Fibroblast of upper back skin (primary cell): ENCODE measurements around the gene CCDC86.

Experiments
- DNase-seq: peaks from one replicate; pipeline ENCODE4 v3.0.0-alpha.2; 2013

CCDC86 gene

GRCh38 chr11:60854140-60854846 lies 12.4 kb downstream of the CCDC86 start:
- no peak for DNase-seq

GRCh38 chr11:60854847-60855725 lies 13.2 kb downstream of the CCDC86 start:
- no peak for DNase-seq

- DNase-seq = peak; percentile 18
Observed at GRCh38 chr11:60855726-60856633, 14.1 kb downstream of the CCDC86 start, which contains the start of gene PTGDR2. TSS of gene PTGDR2 (minus strand) at chr11:60855950. CDS start at chr11:60853722, 2,228 bp downstream.

- DNase-seq = no peak
Observed at GRCh38 chr11:60857378-60858232, 15.7 kb downstream of the CCDC86 start.

- DNase-seq = no peak
Observed at GRCh38 chr11:60858236-60858635, 16.3 kb downstream of the CCDC86 start.

GRCh38 chr11:60858731-60859464 lies 17.0 kb downstream of the CCDC86 start:
- no peak for DNase-seq

GRCh38 chr11:60859616-60860250 lies 17.8 kb downstream of the CCDC86 start:
- DNase-seq = no peak

- peak; percentile 56 for DNase-seq
Observed at GRCh38 chr11:60860943-60861342, 19.0 kb downstream of the CCDC86 start.

GRCh38 chr11:60862171-60862570 lies 20.3 kb downstream of the CCDC86 start:
- no peak for DNase-seq

- no peak for DNase-seq
Observed at GRCh38 chr11:60863550-60864521, 21.9 kb downstream of the CCDC86 start.

DNA sequence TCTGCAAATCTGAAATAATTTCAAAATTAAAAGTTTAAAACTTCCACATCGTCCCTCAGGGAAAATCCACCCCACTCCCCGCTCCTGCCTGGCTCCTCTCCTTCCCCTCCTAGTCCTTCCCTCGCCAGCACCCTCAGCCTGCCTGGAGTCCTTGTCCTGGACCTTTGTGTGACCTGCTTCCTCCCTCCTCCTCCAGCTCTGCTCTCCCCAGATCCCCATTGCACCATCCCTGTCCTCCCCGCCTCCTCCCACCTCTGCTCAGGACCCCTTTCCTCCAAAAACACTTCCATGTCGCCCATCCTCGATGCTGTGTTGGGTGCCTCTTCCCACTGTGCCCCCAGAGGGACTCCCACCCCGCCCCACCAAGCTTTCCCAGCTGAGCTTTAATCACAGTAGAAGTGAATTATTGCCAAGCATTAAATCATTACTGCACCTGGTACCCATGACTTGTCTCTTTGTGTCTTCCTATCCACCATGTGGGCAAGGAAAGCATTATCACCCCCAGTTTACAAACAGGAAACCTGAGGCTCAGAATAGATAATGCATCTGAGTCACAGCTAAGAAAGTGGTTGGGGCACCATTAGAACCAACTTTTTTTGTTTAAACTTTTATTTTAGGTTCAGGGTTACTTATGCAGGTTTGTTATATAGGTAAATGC lies 23.1 kb downstream of the CCDC86 start:
- DNase-seq = no peak

DNA sequence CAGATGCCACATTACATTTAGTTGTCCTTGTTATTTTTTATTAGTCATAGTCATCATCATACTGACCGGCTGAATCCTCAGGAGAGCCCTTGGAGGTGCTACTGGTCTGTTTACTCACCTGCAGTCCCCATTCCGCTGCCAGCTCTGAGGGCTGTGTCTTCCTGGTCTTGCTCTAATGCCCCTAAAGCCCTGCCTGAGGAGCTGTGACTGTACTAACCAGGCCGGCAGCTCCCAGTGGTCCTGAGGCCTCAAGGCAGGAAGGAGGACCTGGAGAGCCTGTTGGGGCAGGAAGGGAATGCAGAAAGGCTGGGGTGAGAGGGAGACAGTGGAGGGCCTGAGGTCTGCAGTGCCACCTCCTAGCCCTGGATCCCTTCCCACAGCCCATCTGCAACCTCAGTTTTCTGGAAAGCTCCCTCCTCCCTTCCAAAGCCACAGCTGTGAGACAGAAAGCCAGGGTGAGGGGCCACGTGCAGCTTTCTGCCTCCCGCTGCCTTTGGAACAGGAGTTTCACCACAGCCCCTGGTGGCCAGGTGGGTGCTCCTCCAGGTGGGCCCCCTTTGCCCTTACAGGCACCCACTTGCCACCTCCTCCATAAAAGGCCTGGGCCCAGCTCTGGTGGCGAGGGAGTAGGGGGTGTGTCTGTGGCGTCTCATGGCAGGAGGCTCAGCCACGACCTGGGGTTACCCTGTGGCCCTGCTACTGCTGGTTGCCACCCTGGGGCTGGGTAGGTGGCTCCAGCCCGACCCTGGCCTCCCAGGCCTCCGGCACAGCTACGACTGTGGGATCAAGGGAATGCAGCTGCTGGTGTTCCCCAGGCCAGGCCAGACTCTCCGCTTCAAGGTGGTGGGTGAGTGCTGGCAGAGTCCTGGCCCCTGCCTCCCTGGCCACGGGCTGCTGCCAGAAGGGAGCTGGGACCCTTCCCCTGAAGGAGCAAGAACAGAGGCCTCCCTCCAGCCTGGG lies 25.3 kb downstream of the CCDC86 start, which contains the start of gene ZP1:
Gene ZP1 (plus strand): TSS at position 632 of the 960 bp plus-strand sequence. CDS start 20 bp downstream, at position 652.
- DNase-seq = no peak

- DNase-seq = no peak
Observed at GRCh38 chr11:60867871-60868681, 26.2 kb downstream of the CCDC86 start.

- DNase-seq = no peak
Observed at GRCh38 chr11:60868682-60869450, 27.0 kb downstream of the CCDC86 start.

DNA sequence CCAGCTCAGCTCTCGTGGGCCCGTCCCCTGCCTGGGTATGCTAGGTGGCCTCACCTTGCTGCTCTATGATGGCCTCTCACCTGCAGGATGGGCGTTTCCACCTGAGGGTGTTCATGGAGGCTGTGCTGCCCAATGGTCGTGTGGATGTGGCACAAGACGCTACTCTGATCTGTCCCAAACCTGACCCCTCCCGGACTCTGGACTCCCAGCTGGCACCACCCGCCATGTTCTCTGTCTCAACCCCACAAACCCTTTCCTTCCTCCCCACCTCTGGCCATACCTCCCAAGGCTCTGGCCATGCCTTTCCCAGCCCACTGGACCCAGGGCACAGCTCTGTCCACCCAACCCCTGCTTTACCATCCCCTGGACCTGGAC lies 27.5 kb downstream of the CCDC86 start:
- DNase-seq = no peak

DNA sequence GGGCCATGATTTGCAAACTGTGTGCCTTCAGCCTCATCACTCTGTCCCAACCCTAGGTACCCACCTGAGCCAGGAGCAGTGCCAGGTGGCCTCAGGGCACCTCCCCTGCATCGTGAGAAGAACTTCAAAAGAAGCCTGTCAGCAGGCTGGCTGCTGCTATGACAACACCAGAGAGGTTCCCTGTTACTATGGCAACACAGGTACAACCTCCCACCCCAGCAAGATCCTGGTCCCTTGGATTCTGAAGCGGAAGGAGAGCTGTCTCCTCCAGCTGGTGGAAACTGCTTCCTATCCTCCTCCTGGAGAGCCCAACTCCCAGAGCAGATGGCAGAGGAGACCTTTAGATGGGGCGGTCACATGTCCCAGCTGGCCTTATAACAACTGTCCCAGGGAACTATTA lies 28.4 kb downstream of the CCDC86 start:
- no peak for DNase-seq
